ENCODE measurements around the gene SYDE2. TPM values are rescaled to one million over a fixed set of nuclear protein-coding genes. Genes with fewer than 3 reads are reported as not detected.

The SYDE2 gene
- total RNA-seq, 3 donors from 2014 or later (not counting 1 experiment from before 2014, with no cell fraction given), result 0.11 to 0.35 TPM; not detected in 1

DNA sequence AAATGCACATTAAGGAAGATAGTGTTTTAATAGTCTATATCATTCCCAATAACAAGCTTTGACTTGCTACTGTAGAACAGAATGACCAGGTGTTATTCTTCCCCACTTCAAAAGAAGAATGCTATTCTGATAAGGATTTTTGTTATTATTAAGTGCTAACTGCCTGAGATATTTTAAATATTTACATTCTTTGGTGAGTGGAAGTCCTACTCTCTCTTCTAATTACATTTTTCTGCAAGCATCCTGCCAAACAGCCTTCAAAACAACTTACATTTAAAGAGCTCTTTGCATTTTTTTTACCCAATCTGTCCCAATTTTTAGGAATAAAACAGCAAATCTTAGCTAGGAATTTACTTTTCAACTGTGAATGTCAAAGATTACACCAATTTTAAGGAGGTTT, 23.5 kb upstream of the SYDE2 start:
- no peak for TF ChIP-seq CTCF (IDR thresholded peaks at IDR 0.05)
- Mint-ChIP-seq H3K27ac (no peak overlapping the region), H3K9me3 (no peaks in the 10 kb centered on the region), H3K36me3 (no peaks in the 10 kb centered on the region), H3K4me3 (no peak overlapping the region), H3K27me3 (ENCODE audit: low read depth in 2 of 2) (peaks cover 9 to 51% of the 10 kb centered on the region in 2 donors), H3K4me1 (no peaks in the 10 kb centered on the region)
- H3K4me1 ChIP-seq (ENCODE audit: control insufficient read depth, insufficient read depth, low read length), result no peaks in the 10 kb centered on the region
- DNase-seq (no peak), ATAC-seq (no peak)
- H3K27ac ChIP-seq (ENCODE audit: low read length), result no peak overlapping the region
- H3K36me3 ChIP-seq (ENCODE audit: control insufficient read depth, insufficient read depth, low read length), result no peaks in the 10 kb centered on the region
- no peaks in the 10 kb centered on the region for H3K27me3 ChIP-seq (ENCODE audit: control insufficient read depth, insufficient read depth, low read length)
- intact Hi-C loops (cut with micrococcal nuclease), result no loop called here
- no peak overlapping the region for H3K4me3 ChIP-seq (ENCODE audit: low read length)
- no peaks in the 10 kb centered on the region for H3K9me3 ChIP-seq (ENCODE audit: control insufficient read depth, insufficient read depth, low read length)

DNA sequence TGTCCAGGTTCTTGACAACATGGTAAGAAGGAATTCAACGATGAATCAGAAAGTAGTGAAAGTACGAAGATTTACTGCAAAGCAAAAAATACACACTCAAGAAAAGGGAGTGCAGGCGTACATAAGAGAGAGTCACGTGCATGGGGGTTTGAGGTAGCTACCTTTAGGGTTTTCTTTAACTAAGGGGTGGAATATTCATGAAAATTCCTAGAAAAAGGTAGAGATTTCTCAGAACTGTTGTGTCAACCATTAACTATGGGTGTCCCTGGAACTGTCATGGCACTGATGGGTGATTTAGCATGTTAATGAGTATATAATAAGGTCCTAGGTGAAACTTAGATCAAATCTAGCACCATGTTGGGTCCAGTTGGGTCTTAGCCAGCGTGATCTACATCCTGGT, 22.5 kb upstream of the SYDE2 start:
- 68% methylated on average over 5 of the region's 5 CpGs for WGBS (ENCODE audit: insufficient coverage)
- H3K4me3 ChIP-seq (ENCODE audit: low read length), result no peak overlapping the region
- intact Hi-C loops (cut with micrococcal nuclease), result no loop called here
- H3K36me3 ChIP-seq (ENCODE audit: control insufficient read depth, insufficient read depth, low read length), result no peaks in the 10 kb centered on the region
- H3K9me3 ChIP-seq (ENCODE audit: control insufficient read depth, insufficient read depth, low read length), result no peaks in the 10 kb centered on the region
- no peak for TF ChIP-seq CTCF (IDR thresholded peaks at IDR 0.05)
- H3K9me3 Mint-ChIP-seq, result no peaks in the 10 kb centered on the region
- ATAC-seq (no peak), DNase-seq (no peak)
- no peaks in the 10 kb centered on the region for H3K36me3 Mint-ChIP-seq
- no peaks in the 10 kb centered on the region for H3K4me1 Mint-ChIP-seq
- no peak overlapping the region for H3K27ac Mint-ChIP-seq
- H3K4me3 Mint-ChIP-seq, result no peak overlapping the region
- no peak overlapping the region for H3K27ac ChIP-seq (ENCODE audit: low read length)
- H3K4me1 ChIP-seq (ENCODE audit: control insufficient read depth, insufficient read depth, low read length), result no peaks in the 10 kb centered on the region
- H3K27me3 Mint-ChIP-seq (ENCODE audit: low read depth in 2 of 2), result peaks cover 9 to 59% of the 10 kb centered on the region in 2 donors
- H3K27me3 ChIP-seq (ENCODE audit: control insufficient read depth, insufficient read depth, low read length), result no peaks in the 10 kb centered on the region

GRCh38 chr1:85220756-85221201, 20.0 kb upstream of the SYDE2 start:
- H3K27me3 ChIP-seq (ENCODE audit: control insufficient read depth, insufficient read depth, low read length), result no peaks in the 10 kb centered on the region
- 84% methylated on average over 7 of the region's 7 CpGs for WGBS (ENCODE audit: insufficient coverage)
- Mint-ChIP-seq H3K27me3 (ENCODE audit: low read depth in 2 of 2) (peaks cover 14 to 59% of the 10 kb centered on the region in 2 donors), H3K4me3 (no peak overlapping the region), H3K4me1 (no peaks in the 10 kb centered on the region), H3K36me3 (no peaks in the 10 kb centered on the region), H3K9me3 (no peaks in the 10 kb centered on the region), H3K27ac (no peak overlapping the region)
- no peaks in the 10 kb centered on the region for H3K4me1 ChIP-seq (ENCODE audit: control insufficient read depth, insufficient read depth, low read length)
- no peaks in the 10 kb centered on the region for H3K36me3 ChIP-seq (ENCODE audit: control insufficient read depth, insufficient read depth, low read length)
- H3K27ac ChIP-seq (ENCODE audit: low read length), result no peak overlapping the region
- no peak overlapping the region for H3K4me3 ChIP-seq (ENCODE audit: low read length)
- DNase-seq (no peak), ATAC-seq (no peak)
- intact Hi-C loops (cut with micrococcal nuclease), result no loop called here
- H3K9me3 ChIP-seq (ENCODE audit: control insufficient read depth, insufficient read depth, low read length), result no peaks in the 10 kb centered on the region
- TF ChIP-seq CTCF (IDR thresholded peaks at IDR 0.05), result no peak

DNA sequence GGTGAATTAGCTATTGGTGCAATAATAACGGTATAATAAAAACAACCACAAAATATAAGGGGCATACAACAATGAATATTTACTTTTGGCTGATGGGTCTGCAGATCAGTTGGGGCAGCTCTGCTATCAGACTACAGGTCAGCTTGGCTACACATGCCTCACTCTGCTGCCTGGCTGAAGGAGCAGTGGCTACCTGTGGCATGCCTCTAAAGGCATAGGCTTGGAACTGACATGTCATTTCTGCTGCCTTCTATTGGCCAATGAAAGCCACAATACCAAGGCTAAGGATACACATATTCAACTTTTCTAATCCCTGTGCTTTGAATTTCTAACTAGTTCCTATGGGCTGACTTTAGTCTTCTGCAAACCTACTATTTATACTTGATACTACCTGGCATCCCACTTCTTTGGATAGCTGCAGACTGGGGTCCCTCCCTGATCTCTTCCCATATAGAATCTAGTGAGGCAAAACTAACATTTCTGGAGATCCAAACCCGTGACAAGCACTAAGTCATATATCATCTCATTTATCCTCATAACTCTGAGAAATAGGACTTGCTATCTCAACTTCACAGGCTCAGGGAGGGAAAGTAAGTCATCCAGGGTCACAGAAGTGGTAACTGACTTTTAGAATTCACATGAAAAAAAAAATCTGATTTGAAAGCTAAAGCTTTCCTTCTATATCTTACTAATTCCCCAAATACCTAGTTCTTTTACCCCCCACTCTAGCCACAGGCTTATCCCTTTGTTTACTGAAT, 19.2 kb upstream of the SYDE2 start:
- no peaks in the 10 kb centered on the region for H3K4me1 ChIP-seq (ENCODE audit: control insufficient read depth, insufficient read depth, low read length)
- DNase-seq, result no peak
- Mint-ChIP-seq H3K36me3 (no peaks in the 10 kb centered on the region), H3K27me3 (ENCODE audit: low read depth in 2 of 2) (peaks cover 14 to 56% of the 10 kb centered on the region in 2 donors), H3K4me1 (no peaks in the 10 kb centered on the region), H3K9me3 (no peaks in the 10 kb centered on the region), H3K27ac (no peak overlapping the region), H3K4me3 (no peak overlapping the region)
- no peak for ATAC-seq
- TF ChIP-seq CTCF (IDR thresholded peaks at IDR 0.05), result no peak
- H3K9me3 ChIP-seq (ENCODE audit: control insufficient read depth, insufficient read depth, low read length), result no peaks in the 10 kb centered on the region
- intact Hi-C loops (cut with micrococcal nuclease), result no loop called here
- no peak overlapping the region for H3K27ac ChIP-seq (ENCODE audit: low read length)
- WGBS (ENCODE audit: insufficient coverage), result 79% methylated on average over 2 of the region's 2 CpGs
- H3K4me3 ChIP-seq (ENCODE audit: low read length), result no peak overlapping the region
- H3K27me3 ChIP-seq (ENCODE audit: control insufficient read depth, insufficient read depth, low read length), result no peaks in the 10 kb centered on the region
- H3K36me3 ChIP-seq (ENCODE audit: control insufficient read depth, insufficient read depth, low read length), result no peaks in the 10 kb centered on the region
